AG04449 (cell line): Measurements from ENCODE around the gene HILPDA.

Source experiments
- CTCF ChIA-PET: fragments of 350-600 bp; formaldehyde crosslinking; extraction: SDS; loops from one replicate; lab custom pipeline; 2021; ENCODE audit warnings: antibody characterized with exemption; lab: Yijun Ruan, JAX
- POLR2A ChIA-PET: fragments of 400-600, 350-600 bp; formaldehyde crosslinking; extraction: SDS; loops from one replicate; lab custom pipeline; 2020; ENCODE audit warnings: antibody characterized with exemption, inconsistent platforms; lab: Yijun Ruan, JAX
- DNase-seq: peaks from one replicate; pipeline ENCODE4 v3.0.0-alpha.2; 2010; ENCODE audit warnings: low read depth, low spot score
- H3K4me3 ChIP-seq: 2 replicates; pipeline ENCODE4 v1.5.1; 2011; ENCODE audit warnings: low read depth, mild to moderate bottlenecking, control low read depth, low read length
- TF ChIP-seq, protein P1 (sequence below): IDR thresholded peaks from one replicate; pipeline ENCODE4 v1.5.1; 2011; ENCODE audit warnings: mild to moderate bottlenecking, moderate library complexity, low read length, control low read depth, inconsistent platforms; ENCODE audit not compliant: insufficient read depth; ENCODE audit errors: missing control alignments

The HILPDA gene, protein sequence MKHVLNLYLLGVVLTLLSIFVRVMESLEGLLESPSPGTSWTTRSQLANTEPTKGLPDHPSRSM

GRCh38 chr7:128455543-128456254 lies at the start of gene HILPDA:
Gene HILPDA (plus strand): TSS chr7:128455878. CDS start chr7:128457269, 1,391 bp downstream.
- ChIA-PET CTCF (interaction anchor here (0.9 to 7.8 kb wide), 5 partner anchors 15 to 108 kb away, joined by 3 to 275 read pairs (median 6); no protein-coding TSS in a partner anchor), POLR2A (interaction anchor here (0.6 to 1.2 kb wide), 5 partner anchors 14 to 112 kb away, joined by 3 to 4 read pairs (median 3); partner anchors contain the start of genes IMPDH1 and RBM28)
- TF ChIP-seq, protein P1, sequence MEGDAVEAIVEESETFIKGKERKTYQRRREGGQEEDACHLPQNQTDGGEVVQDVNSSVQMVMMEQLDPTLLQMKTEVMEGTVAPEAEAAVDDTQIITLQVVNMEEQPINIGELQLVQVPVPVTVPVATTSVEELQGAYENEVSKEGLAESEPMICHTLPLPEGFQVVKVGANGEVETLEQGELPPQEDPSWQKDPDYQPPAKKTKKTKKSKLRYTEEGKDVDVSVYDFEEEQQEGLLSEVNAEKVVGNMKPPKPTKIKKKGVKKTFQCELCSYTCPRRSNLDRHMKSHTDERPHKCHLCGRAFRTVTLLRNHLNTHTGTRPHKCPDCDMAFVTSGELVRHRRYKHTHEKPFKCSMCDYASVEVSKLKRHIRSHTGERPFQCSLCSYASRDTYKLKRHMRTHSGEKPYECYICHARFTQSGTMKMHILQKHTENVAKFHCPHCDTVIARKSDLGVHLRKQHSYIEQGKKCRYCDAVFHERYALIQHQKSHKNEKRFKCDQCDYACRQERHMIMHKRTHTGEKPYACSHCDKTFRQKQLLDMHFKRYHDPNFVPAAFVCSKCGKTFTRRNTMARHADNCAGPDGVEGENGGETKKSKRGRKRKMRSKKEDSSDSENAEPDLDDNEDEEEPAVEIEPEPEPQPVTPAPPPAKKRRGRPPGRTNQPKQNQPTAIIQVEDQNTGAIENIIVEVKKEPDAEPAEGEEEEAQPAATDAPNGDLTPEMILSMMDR, result no peak
- peak within 1 kb of the TSS; percentile 99 for H3K4me3 ChIP-seq
- DNase-seq, result peak; percentile 82

- H3K4me3 ChIP-seq, result peak overlapping the region; percentile 76
- ChIA-PET POLR2A (no interaction called here), CTCF (interaction anchor here (1.6 to 14.1 kb wide), 7 partner anchors 8 to 62 kb away, joined by 4 to 229 read pairs (median 19); no protein-coding TSS in a partner anchor)
- TF ChIP-seq, protein P1, result no peak
- DNase-seq, result no peak
Observed at GRCh38 chr7:128406314-128407232, 49.1 kb upstream of the HILPDA start.

DNA sequence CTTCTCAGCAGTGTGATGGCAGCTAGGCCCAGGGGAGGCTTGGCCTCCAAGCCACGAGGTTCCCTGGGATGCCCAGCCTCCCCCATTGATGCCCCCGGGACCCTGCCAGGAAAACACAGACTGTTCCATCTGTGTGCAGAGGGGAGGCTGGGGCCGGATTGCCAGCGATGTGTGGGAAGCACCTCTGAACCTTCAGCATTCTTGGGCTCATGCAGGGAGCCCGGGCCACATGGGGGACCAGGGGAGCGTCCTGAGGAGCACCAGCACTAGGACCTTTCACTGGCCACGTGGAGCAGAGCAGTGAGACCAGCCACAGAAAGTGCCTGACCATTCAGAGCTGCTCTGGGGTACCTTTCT lies 48.5 kb upstream of the HILPDA start:
- ChIA-PET POLR2A (no interaction called here), CTCF (interaction anchor here (0.9 to 6.1 kb wide), 7 partner anchors 9 to 62 kb away, joined by 3 to 93 read pairs (median 13); no protein-coding TSS in a partner anchor)
- DNase-seq, result no peak
- TF ChIP-seq, protein P1, result no peak
- H3K4me3 ChIP-seq, result no peak overlapping the region

DNA sequence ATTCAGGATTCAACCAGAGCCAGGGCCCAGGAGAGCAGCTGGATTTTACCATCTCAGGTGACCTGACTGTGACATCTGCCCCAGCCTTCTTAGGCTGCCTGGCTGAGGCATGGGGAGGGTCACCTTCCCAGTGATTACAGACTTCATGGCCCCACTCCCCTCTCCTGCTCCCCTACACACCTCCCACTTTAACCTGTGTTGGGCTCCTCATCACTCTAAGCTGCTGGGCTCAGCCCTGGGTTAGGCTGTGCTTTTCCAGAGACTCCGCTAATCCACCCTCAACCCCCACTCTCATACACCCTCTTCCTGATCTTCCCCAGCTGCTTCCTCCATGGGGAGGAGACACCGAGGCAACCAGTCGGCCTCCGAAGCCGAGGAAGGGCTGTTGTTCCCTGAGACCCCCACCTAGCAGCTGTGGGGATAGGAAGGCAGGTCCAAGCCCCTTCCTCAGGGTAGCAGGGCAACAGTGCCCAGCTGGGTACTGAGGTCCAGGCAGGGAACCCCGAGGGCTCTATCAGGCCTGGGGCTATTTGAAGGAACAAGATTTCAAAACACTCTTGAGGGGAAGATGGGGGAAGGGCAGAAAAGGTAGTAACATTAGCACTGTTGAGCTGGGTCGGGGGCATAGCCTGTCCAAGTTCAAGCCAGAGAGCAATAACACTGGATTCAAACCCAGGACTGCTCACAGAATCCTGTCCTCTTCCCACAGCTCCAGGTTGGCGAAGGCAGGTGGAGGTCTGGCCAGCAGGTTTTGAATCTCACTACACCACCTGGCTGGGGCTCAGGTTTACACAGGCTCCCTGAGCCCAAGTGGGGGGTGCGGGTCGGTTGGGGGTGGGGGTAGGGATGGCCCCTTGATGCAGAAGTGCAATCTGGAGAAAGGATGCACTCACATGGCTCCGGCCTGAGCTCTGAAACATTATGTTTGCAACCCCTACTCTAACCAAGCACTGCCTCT lies 47.6 kb upstream of the HILPDA start:
- peak overlapping the region; percentile 85 for H3K4me3 ChIP-seq
- DNase-seq, result no peak
- ChIA-PET CTCF (interaction anchor here (0.8 to 6.1 kb wide), 10 partner anchors 7 to 63 kb away, joined by 3 to 93 read pairs (median 10); no protein-coding TSS in a partner anchor), POLR2A (interaction anchor here (1.3 kb wide), 1 partner anchor 10 kb away, joined by 3 read pairs; no protein-coding TSS in a partner anchor)
- TF ChIP-seq, protein P1, result no peak
